Prostate gland (tissue), 2 donors: ENCODE data around the gene LTBP2.

Experiments
- CTCF ChIP-seq, 4 experiments: fragments of 200-600 bp in 2 of 4; fragments of 450-650 bp in 2 of 4; sonication (generic) in 2 of 4; IDR thresholded peaks; 1 replicate in 3 of 4; 2 replicates in 1 of 4; pipeline ENCODE4 v1.5.1; 2016 to 2019; ENCODE audit warnings: antibody characterized with exemption in 4 of 4, mild to moderate bottlenecking in 2 of 4, moderate library complexity in 2 of 4
- POLR2A ChIP-seq: fragments of 450-650 bp; IDR thresholded peaks from one replicate; pipeline ENCODE4 v1.6.1; 2016; ENCODE audit warnings: antibody characterized with exemption, mild to moderate bottlenecking

- TF ChIP-seq POLR2A, result no peak
- no peak for TF ChIP-seq CTCF (IDR thresholded peaks at IDR 0.05)
Measured at GRCh38 chr14:74541225-74541624, 70.8 kb downstream of the LTBP2 start.
